Left renal pelvis (tissue), 4 donors: ENCODE results near the gene ACACA. TPM values are rescaled to one million over a fixed set of nuclear protein-coding genes. Genes with fewer than 3 reads are reported as not detected.

Experiments used
- DNase-seq, 4 donors: peaks; one replicate each; pipeline ENCODE4 v3.0.0-alpha.2; 2013; ENCODE audit warnings: low read depth in 4 of 4, low spot score in 3 of 4
- polyA plus RNA-seq, 4 donors: library from polyadenylated mRNA; unstranded; fragments of 120-200 nt; gene quantifications; one replicate each; pipeline ENCODE4 v1.2.1, GENCODE V29; 2013; ENCODE audit not compliant: insufficient read length in 4 of 4

Gene ACACA
- polyA plus RNA-seq, 4 donors = 37.4 to 46.2 (median 42.6) TPM

GRCh38 chr17:37142294-37142896 is 264.2 kb downstream of the ACACA start:
- no peak for DNase-seq

GRCh38 chr17:37138571-37139120 is 268.0 kb downstream of the ACACA start:
- DNase-seq = no peak

GRCh38 chr17:37137906-37138514 is 268.6 kb downstream of the ACACA start:
- no peak for DNase-seq

GRCh38 chr17:37137070-37137610 is 269.5 kb downstream of the ACACA start:
- no peak for DNase-seq

- no peak for DNase-seq
Measured at GRCh38 chr17:37135576-37135975, 271.1 kb downstream of the ACACA start.

- no peak for DNase-seq
Measured at GRCh38 chr17:37134050-37134449, 272.6 kb downstream of the ACACA start.

GRCh38 chr17:37133136-37133535 is 273.5 kb downstream of the ACACA start:
- DNase-seq = no peak

GRCh38 chr17:37131669-37132611 is 274.7 kb downstream of the ACACA start:
- no peak for DNase-seq

- peak in 2 of 4 donors; percentile 27 to 46 for DNase-seq
Measured at GRCh38 chr17:37130984-37131446, 275.6 kb downstream of the ACACA start.

- DNase-seq = no peak
Measured at GRCh38 chr17:37124821-37125173, 281.8 kb downstream of the ACACA start.

GRCh38 chr17:37123941-37124820 is 282.5 kb downstream of the ACACA start:
- no peak for DNase-seq

- no peak for DNase-seq
Measured at GRCh38 chr17:37123386-37123785, 283.2 kb downstream of the ACACA start.

GRCh38 chr17:37121616-37122015 is 285.0 kb downstream of the ACACA start:
- no peak for DNase-seq

GRCh38 chr17:37118366-37119137 is 288.1 kb downstream of the ACACA start:
- DNase-seq = no peak

- DNase-seq = no peak
Measured at GRCh38 chr17:37117373-37118142, 289.1 kb downstream of the ACACA start.

- no peak for DNase-seq
Measured at GRCh38 chr17:37116671-37117185, 289.9 kb downstream of the ACACA start.

- DNase-seq = no peak
Measured at GRCh38 chr17:37111329-37111728, 295.3 kb downstream of the ACACA start.

- DNase-seq = no peak
Measured at GRCh38 chr17:37110746-37111145, 295.9 kb downstream of the ACACA start.
